ENCODE measurements around the gene DCAF12. TPM values are rescaled to one million over a fixed set of nuclear protein-coding genes. Genes with fewer than 3 reads are reported as not detected.

DCAF12 gene
- polyA plus RNA-seq (2013, experiment 1 of 2): 35.3 TPM
- polyA plus RNA-seq (2013, experiment 2 of 2): 35.2 TPM

- H3K4me2 ChIP-seq (ENCODE audit: insufficient read depth, low read length, poor library complexity, severe bottlenecking): peak within 1 kb of the TSS; percentile 82
- H2BK15ac ChIP-seq (ENCODE audit: low read length): peak within 1 kb of the TSS; percentile 53
- H2BK5ac ChIP-seq (ENCODE audit: low read length): peak within 1 kb of the TSS; percentile 93
- peak within 1 kb of the TSS; percentile 74 to 98 for H3K4me3 ChIP-seq (ENCODE audit: low read length in 2 of 2)
- no peak within 1 kb of the TSS for H4K91ac ChIP-seq (ENCODE audit: low read depth, low read length, poor library complexity)
- H3K9ac ChIP-seq (ENCODE audit: low read depth, low read length, poor library complexity): peak within 1 kb of the TSS; percentile 97
- peak within 1 kb of the TSS; percentile 60 for H3K14ac ChIP-seq (ENCODE audit: low read length)
- H3K79me1 ChIP-seq (ENCODE audit: low read depth, low read length): peaks cover 8% of the 10 kb centered on the region
- H2BK120ac ChIP-seq (ENCODE audit: low read depth, low read length): peak within 1 kb of the TSS; percentile 61
- peak within 1 kb of the TSS; percentile 97 for H3K23ac ChIP-seq (ENCODE audit: low read depth, low read length, poor library complexity)
- peak within 1 kb of the TSS; percentile 98 for H3K27ac ChIP-seq (replicated peaks; ENCODE audit: low read length)
- peaks cover 0 to 2% of the 10 kb centered on the region in 2 donors for H3K9me3 ChIP-seq (replicated peaks in 1 of 2; ENCODE audit: control insufficient read depth in 2 of 2, insufficient read depth in 1 of 2, low read depth in 1 of 2, low read length in 2 of 2)
- H2AK5ac ChIP-seq (ENCODE audit: low read depth, low read length): peak within 1 kb of the TSS; percentile 86
- DNase-seq (ENCODE audit: low spot score): peak; percentile 91
- no peaks in the 10 kb centered on the region for H3K27me3 ChIP-seq (ENCODE audit: control insufficient read depth in 3 of 3, insufficient read depth in 3 of 3, low read depth in 1 of 3, low read length in 3 of 3)
- peak within 1 kb of the TSS; percentile 94 for H2AFZ ChIP-seq (ENCODE audit: low read length)
- no peak within 1 kb of the TSS for H2BK12ac ChIP-seq (ENCODE audit: low read length)
- H4K8ac ChIP-seq (ENCODE audit: low read depth, low read length): peak within 1 kb of the TSS; percentile 98
- no CpG with 5 or more reads among the region's 67 CpGs for WGBS, 2 donors (ENCODE audit: extremely low coverage in 2 of 2, insufficient read length in 2 of 2, insufficient replicate concordance in 1 of 2)
- H3K4ac ChIP-seq (ENCODE audit: low read length): peak within 1 kb of the TSS; percentile 78
- H3K36me3 ChIP-seq (replicated peaks in 1 of 2; ENCODE audit: control insufficient read depth in 2 of 2, insufficient read depth in 2 of 2, low read length in 2 of 2): peaks cover 12 to 32% of the 10 kb centered on the region in 2 donors
- H3K4me1 ChIP-seq (ENCODE audit: control insufficient read depth in 2 of 2, insufficient read depth in 1 of 2, low read depth in 1 of 2, low read length in 2 of 2): peaks cover 6 to 16% of the 10 kb centered on the region in 2 donors
- peak within 1 kb of the TSS; percentile 99 for H3K18ac ChIP-seq (ENCODE audit: low read length)
Measured at GRCh38 chr9:34126207-34127034, at the start of gene DCAF12. DCAF12 (minus strand) TSS chr9:34126698; CDS start chr9:34126431, 267 bp downstream.

DNA sequence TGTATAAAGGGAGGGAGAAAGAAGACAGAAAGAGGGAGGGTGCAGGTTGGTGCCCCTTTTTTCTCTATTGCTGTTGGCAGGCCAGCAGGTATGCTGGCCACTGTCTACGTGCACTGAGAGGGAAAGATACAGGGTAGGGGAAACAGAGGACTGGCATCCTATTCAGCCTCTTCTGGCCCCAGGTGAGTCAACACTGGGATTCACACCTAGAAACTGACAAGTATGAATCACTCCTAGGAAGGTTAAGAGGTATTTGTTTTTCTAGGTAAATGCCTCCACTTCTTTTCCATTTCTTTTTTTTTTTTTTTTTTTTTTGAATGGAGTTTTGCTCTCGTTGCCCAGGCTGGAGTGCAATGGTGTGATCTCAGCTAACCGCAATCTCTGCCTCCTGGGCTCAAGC, 49.6 kb upstream of the DCAF12 start:
- Histone ChIP-seq H3K36me3 (replicated peaks in 1 of 2; ENCODE audit: control insufficient read depth in 2 of 2, insufficient read depth in 2 of 2, low read length in 2 of 2) (no peaks in the 10 kb centered on the region), H4K8ac (ENCODE audit: low read depth, low read length) (no peak overlapping the region), H4K91ac (ENCODE audit: low read depth, low read length, poor library complexity) (no peak overlapping the region), H3K27me3 (ENCODE audit: control insufficient read depth in 3 of 3, insufficient read depth in 3 of 3, low read depth in 1 of 3, low read length in 3 of 3) (no peaks in the 10 kb centered on the region), H3K9me3 (replicated peaks in 1 of 2; ENCODE audit: control insufficient read depth in 2 of 2, insufficient read depth in 1 of 2, low read depth in 1 of 2, low read length in 2 of 2) (no peaks in the 10 kb centered on the region), H2BK120ac (ENCODE audit: low read depth, low read length) (no peak overlapping the region), H2BK5ac (ENCODE audit: low read length) (no peak overlapping the region), H3K23ac (ENCODE audit: low read depth, low read length, poor library complexity) (no peak overlapping the region), H3K4ac (ENCODE audit: low read length) (no peak overlapping the region), H3K4me1 (ENCODE audit: control insufficient read depth in 2 of 2, insufficient read depth in 1 of 2, low read depth in 1 of 2, low read length in 2 of 2) (peaks cover 0 to 2% of the 10 kb centered on the region in 2 donors), H3K79me1 (ENCODE audit: low read depth, low read length) (no peaks in the 10 kb centered on the region), H2AFZ (ENCODE audit: low read length) (no peak overlapping the region), H2BK15ac (ENCODE audit: low read length) (no peak overlapping the region), H3K18ac (ENCODE audit: low read length) (no peak overlapping the region), H3K9ac (ENCODE audit: low read depth, low read length, poor library complexity) (no peak overlapping the region), H2AK5ac (ENCODE audit: low read depth, low read length) (no peak overlapping the region), H3K4me2 (ENCODE audit: insufficient read depth, low read length, poor library complexity, severe bottlenecking) (no peak overlapping the region), H3K27ac (replicated peaks; ENCODE audit: low read length) (no peak overlapping the region), H3K4me3 (ENCODE audit: low read length in 2 of 2) (no peak overlapping the region), H3K14ac (ENCODE audit: low read length) (no peak overlapping the region), H2BK12ac (ENCODE audit: low read length) (no peak overlapping the region)
- no CpG with 5 or more reads among the region's 3 CpGs for WGBS, 2 donors (ENCODE audit: extremely low coverage in 2 of 2, insufficient read length in 2 of 2, insufficient replicate concordance in 1 of 2)
- no peak for DNase-seq (ENCODE audit: low spot score)

GRCh38 chr9:34171753-34172535, 45.4 kb upstream of the DCAF12 start:
- no peak overlapping the region for H2BK120ac ChIP-seq (ENCODE audit: low read depth, low read length)
- no peak overlapping the region for H2BK12ac ChIP-seq (ENCODE audit: low read length)
- H3K27me3 ChIP-seq (ENCODE audit: control insufficient read depth in 3 of 3, insufficient read depth in 3 of 3, low read depth in 1 of 3, low read length in 3 of 3): no peaks in the 10 kb centered on the region
- no peak overlapping the region for H2AFZ ChIP-seq (ENCODE audit: low read length)
- H3K36me3 ChIP-seq (replicated peaks in 1 of 2; ENCODE audit: control insufficient read depth in 2 of 2, insufficient read depth in 2 of 2, low read length in 2 of 2): no peaks in the 10 kb centered on the region
- no peak overlapping the region for H4K8ac ChIP-seq (ENCODE audit: low read depth, low read length)
- H3K18ac ChIP-seq (ENCODE audit: low read length): no peak overlapping the region
- no peak overlapping the region for H2BK5ac ChIP-seq (ENCODE audit: low read length)
- H3K4me3 ChIP-seq (ENCODE audit: low read length in 2 of 2): no peak overlapping the region
- WGBS, 2 donors (ENCODE audit: extremely low coverage in 2 of 2, insufficient read length in 2 of 2, insufficient replicate concordance in 1 of 2): no CpG with 5 or more reads among the region's 15 CpGs
- no peaks in the 10 kb centered on the region for H3K9me3 ChIP-seq (replicated peaks in 1 of 2; ENCODE audit: control insufficient read depth in 2 of 2, insufficient read depth in 1 of 2, low read depth in 1 of 2, low read length in 2 of 2)
- no peak overlapping the region for H3K27ac ChIP-seq (replicated peaks; ENCODE audit: low read length)
- no peaks in the 10 kb centered on the region for H3K79me1 ChIP-seq (ENCODE audit: low read depth, low read length)
- no peaks in the 10 kb centered on the region for H3K4me1 ChIP-seq (ENCODE audit: control insufficient read depth in 2 of 2, insufficient read depth in 1 of 2, low read depth in 1 of 2, low read length in 2 of 2)
- no peak overlapping the region for H4K91ac ChIP-seq (ENCODE audit: low read depth, low read length, poor library complexity)
- H3K4me2 ChIP-seq (ENCODE audit: insufficient read depth, low read length, poor library complexity, severe bottlenecking): no peak overlapping the region
- H3K14ac ChIP-seq (ENCODE audit: low read length): no peak overlapping the region
- H2AK5ac ChIP-seq (ENCODE audit: low read depth, low read length): no peak overlapping the region
- no peak overlapping the region for H3K9ac ChIP-seq (ENCODE audit: low read depth, low read length, poor library complexity)
- H3K23ac ChIP-seq (ENCODE audit: low read depth, low read length, poor library complexity): no peak overlapping the region
- H3K4ac ChIP-seq (ENCODE audit: low read length): no peak overlapping the region
- DNase-seq (ENCODE audit: low spot score): no peak
- no peak overlapping the region for H2BK15ac ChIP-seq (ENCODE audit: low read length)

All from neuronal stem cell (in vitro differentiated cells).